ENCODE data around the gene SHISAL1. TPM values are rescaled to one million over a fixed set of nuclear protein-coding genes. Genes with fewer than 3 reads are reported as not detected.

Gene SHISAL1
- total RNA-seq, 1 experiment from 2014 or later = 2.9 TPM

GRCh38 chr22:44202261-44202789 lies 110.4 kb downstream of the SHISAL1 start:
- Histone ChIP-seq H2AFZ (ENCODE audit: low read length) (no peak overlapping the region), H2BK12ac (ENCODE audit: insufficient read length, low read depth, low read length) (no peak overlapping the region)

More at GRCh38 chr22:44202261-44202789, 110.4 kb downstream of the SHISAL1 start:
- H3K4me2 ChIP-seq (ENCODE audit: insufficient read depth, insufficient read length, low read length) = no peak overlapping the region
- H2BK20ac ChIP-seq (ENCODE audit: low read depth, low read length, poor library complexity, severe bottlenecking) = no peak overlapping the region
- Mint-ChIP-seq H3K4me3 (no peak overlapping the region), H3K9me3 (no peaks in the 10 kb centered on the region), H3K4me1 (peaks cover 0 to 4% of the 10 kb centered on the region in 2 experiments; a peak in 2 of 4 replicates), H3K27me3 (ENCODE audit: low read depth) (peaks cover 7% of the 10 kb centered on the region), H3K27ac (peak overlapping the region in 1 of 3 experiments; percentile 49; a peak in 1 of 7 replicates), H3K36me3 (ENCODE audit: insufficient read depth in 1 of 3, low read depth in 3 of 3) (no peaks in the 10 kb centered on the region; a peak in 1 of 7 replicates)
- no peaks in the 10 kb centered on the region for H3K79me2 ChIP-seq (ENCODE audit: insufficient read depth, low read length)
- H2BK15ac ChIP-seq (ENCODE audit: low read depth, low read length) = no peak overlapping the region
- H4K8ac ChIP-seq (replicated peaks; ENCODE audit: insufficient read length, low read depth, low read length) = no peak overlapping the region
- no peak overlapping the region for H2AK5ac ChIP-seq (ENCODE audit: insufficient read length, low read length)
- no peak for DNase-seq
- H3T11ph ChIP-seq (ENCODE audit: low read length) = no peak overlapping the region
- H3K9me3 ChIP-seq (ENCODE audit: control insufficient read depth, low read depth, low read length) = no peaks in the 10 kb centered on the region
- no peak overlapping the region for H2BK5ac ChIP-seq (ENCODE audit: insufficient read length, low read length)
- H3K79me1 ChIP-seq (ENCODE audit: insufficient read depth, low read depth, low read length, poor library complexity, severe bottlenecking) = no peaks in the 10 kb centered on the region
- WGBS (ENCODE audit: extremely low coverage, insufficient read length, low lambda C conversion rate) = no CpG with 5 or more reads among the region's 11 CpGs
- H3K23ac ChIP-seq (ENCODE audit: insufficient read length, low read depth, low read length) = no peak overlapping the region
- no peak overlapping the region for H3K56ac ChIP-seq (ENCODE audit: insufficient read length, low read depth, low read length)
- H3K9ac ChIP-seq (ENCODE audit: extremely low read depth, insufficient read length, low read length) = no peak overlapping the region
- H4K20me1 ChIP-seq (ENCODE audit: control insufficient read depth, insufficient read depth, insufficient read length) = peaks cover 5% of the 10 kb centered on the region
- H3K27ac ChIP-seq (ENCODE audit: insufficient read length, low read depth, low read length) = no peak overlapping the region
- no peak overlapping the region for H4K91ac ChIP-seq (ENCODE audit: insufficient read length, low read depth, low read length)
- no peaks in the 10 kb centered on the region for H3K27me3 ChIP-seq (ENCODE audit: insufficient read depth, low read length)
- H3K14ac ChIP-seq (ENCODE audit: insufficient read depth, low read length) = 0 out of 2 replicates have a peak overlapping the region, but pooled peaks have one; percentile 44
- H3K18ac ChIP-seq (ENCODE audit: insufficient read length, low read depth, low read length) = no peak overlapping the region
- TF ChIP-seq, protein P1, sequence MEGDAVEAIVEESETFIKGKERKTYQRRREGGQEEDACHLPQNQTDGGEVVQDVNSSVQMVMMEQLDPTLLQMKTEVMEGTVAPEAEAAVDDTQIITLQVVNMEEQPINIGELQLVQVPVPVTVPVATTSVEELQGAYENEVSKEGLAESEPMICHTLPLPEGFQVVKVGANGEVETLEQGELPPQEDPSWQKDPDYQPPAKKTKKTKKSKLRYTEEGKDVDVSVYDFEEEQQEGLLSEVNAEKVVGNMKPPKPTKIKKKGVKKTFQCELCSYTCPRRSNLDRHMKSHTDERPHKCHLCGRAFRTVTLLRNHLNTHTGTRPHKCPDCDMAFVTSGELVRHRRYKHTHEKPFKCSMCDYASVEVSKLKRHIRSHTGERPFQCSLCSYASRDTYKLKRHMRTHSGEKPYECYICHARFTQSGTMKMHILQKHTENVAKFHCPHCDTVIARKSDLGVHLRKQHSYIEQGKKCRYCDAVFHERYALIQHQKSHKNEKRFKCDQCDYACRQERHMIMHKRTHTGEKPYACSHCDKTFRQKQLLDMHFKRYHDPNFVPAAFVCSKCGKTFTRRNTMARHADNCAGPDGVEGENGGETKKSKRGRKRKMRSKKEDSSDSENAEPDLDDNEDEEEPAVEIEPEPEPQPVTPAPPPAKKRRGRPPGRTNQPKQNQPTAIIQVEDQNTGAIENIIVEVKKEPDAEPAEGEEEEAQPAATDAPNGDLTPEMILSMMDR (conservative IDR thresholded peaks at IDR 0.05) = no peak
- H3K23me2 ChIP-seq (ENCODE audit: insufficient read length, low read depth, low read length, poor library complexity, severe bottlenecking) = no peaks in the 10 kb centered on the region
- H3K4ac ChIP-seq (ENCODE audit: low read depth, low read length) = no peak overlapping the region
- no peak overlapping the region for H4K5ac ChIP-seq (ENCODE audit: insufficient read length, low read depth, low read length)
- H3K4me1 ChIP-seq (ENCODE audit: insufficient read depth, low read length) = no peaks in the 10 kb centered on the region
- H2BK120ac ChIP-seq (ENCODE audit: low read depth, low read length, poor library complexity, severe bottlenecking) = no peak overlapping the region
